Measurements from ENCODE around the gene COL24A1.
"Not testable (repeated sequence)": the region's sequence is repeated elsewhere in the genome, so short reads cannot be mapped to it uniquely, and the experiment has no call there.

Gene COL24A1

DNA sequence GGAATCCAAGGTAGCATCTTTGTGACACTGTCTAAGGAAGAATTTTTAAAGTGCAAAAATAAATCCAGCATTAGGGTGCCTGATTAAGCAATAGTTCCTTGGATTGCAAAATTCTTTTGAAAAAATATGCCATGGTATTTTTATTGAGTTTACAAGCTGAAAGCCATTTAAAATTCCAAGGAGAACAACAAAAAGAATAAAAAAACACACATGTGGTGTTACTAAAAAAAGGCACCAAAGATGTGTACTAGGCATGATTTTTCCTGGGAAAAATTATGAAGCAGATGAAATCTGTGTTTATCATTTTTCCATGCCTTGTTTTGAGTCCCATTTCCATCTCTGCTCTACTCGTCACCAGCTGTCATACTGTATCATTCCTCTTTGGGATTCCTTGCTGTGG, 291.4 kb downstream of the COL24A1 start:
- no peak overlapping the region for H2AK5ac ChIP-seq (ENCODE audit: low read depth, low read length)
- no peak overlapping the region for H3K27ac ChIP-seq (replicated peaks; ENCODE audit: low read length)
- WGBS, 2 donors (ENCODE audit: extremely low coverage in 2 of 2, insufficient read length in 2 of 2, insufficient replicate concordance in 1 of 2), result no CpG with 5 or more reads among the region's 1 CpG

DNA sequence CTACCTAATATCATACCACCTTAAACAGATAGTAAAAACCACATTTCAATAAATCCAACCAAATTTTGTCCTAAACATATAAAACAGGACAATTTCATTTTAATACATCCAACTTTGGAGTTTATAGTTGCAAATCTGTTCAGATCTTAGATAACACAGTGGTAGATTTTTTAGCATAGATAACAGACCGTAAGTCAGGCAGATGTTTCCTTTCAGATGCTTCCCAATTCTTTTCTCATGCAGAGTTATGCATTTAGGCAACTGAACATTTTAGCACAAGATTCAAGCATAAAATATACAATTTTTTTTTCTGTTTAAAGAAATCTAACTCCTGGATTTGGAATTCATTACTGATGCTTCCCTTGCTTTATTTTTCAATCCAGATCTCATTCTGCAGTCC, 291.8 kb downstream of the COL24A1 start:
- WGBS, 2 donors (ENCODE audit: extremely low coverage in 2 of 2, insufficient read length in 2 of 2, insufficient replicate concordance in 1 of 2), result no CpG with 5 or more reads among the region's 1 CpG
- Histone ChIP-seq H3K27me3 (ENCODE audit: control insufficient read depth in 3 of 3, insufficient read depth in 3 of 3, low read depth in 1 of 3, low read length in 3 of 3) (no peaks in the 10 kb centered on the region), H2AFZ (ENCODE audit: low read length) (no peak overlapping the region), H2BK120ac (ENCODE audit: low read depth, low read length) (no peak overlapping the region), H4K91ac (ENCODE audit: low read depth, low read length, poor library complexity) (no peak overlapping the region), H3K23ac (ENCODE audit: low read depth, low read length, poor library complexity) (no peak overlapping the region), H4K8ac (ENCODE audit: low read depth, low read length) (no peak overlapping the region), H3K4ac (ENCODE audit: low read length) (no peak overlapping the region), H3K4me2 (ENCODE audit: insufficient read depth, low read length, poor library complexity, severe bottlenecking) (no peak overlapping the region), H3K18ac (ENCODE audit: low read length) (no peak overlapping the region), H3K36me3 (replicated peaks in 1 of 2; ENCODE audit: control insufficient read depth in 2 of 2, insufficient read depth in 2 of 2, low read length in 2 of 2) (no peaks in the 10 kb centered on the region), H3K4me1 (ENCODE audit: control insufficient read depth in 2 of 2, insufficient read depth in 1 of 2, low read depth in 1 of 2, low read length in 2 of 2) (no peaks in the 10 kb centered on the region), H3K14ac (ENCODE audit: low read length) (no peak overlapping the region), H3K27ac (replicated peaks; ENCODE audit: low read length) (no peak overlapping the region), H2BK12ac (ENCODE audit: low read length) (no peak overlapping the region), H3K79me1 (ENCODE audit: low read depth, low read length) (no peaks in the 10 kb centered on the region), H2BK5ac (ENCODE audit: low read length) (no peak overlapping the region), H3K9ac (ENCODE audit: low read depth, low read length, poor library complexity) (no peak overlapping the region), H2AK5ac (ENCODE audit: low read depth, low read length) (no peak overlapping the region), H3K4me3 (ENCODE audit: low read length in 2 of 2) (no peak overlapping the region), H3K9me3 (replicated peaks in 1 of 2; ENCODE audit: control insufficient read depth in 2 of 2, insufficient read depth in 1 of 2, low read depth in 1 of 2, low read length in 2 of 2) (no peaks in the 10 kb centered on the region), H2BK15ac (ENCODE audit: low read length) (no peak overlapping the region)
- DNase-seq (ENCODE audit: low spot score), result no peak

More for the DNA sequence above, 291.4 kb downstream of the COL24A1 start:
- Histone ChIP-seq H2BK12ac (ENCODE audit: low read length) (no peak overlapping the region), H2BK5ac (ENCODE audit: low read length) (no peak overlapping the region), H3K36me3 (replicated peaks in 1 of 2; ENCODE audit: control insufficient read depth in 2 of 2, insufficient read depth in 2 of 2, low read length in 2 of 2) (no peaks in the 10 kb centered on the region), H3K4me1 (ENCODE audit: control insufficient read depth in 2 of 2, insufficient read depth in 1 of 2, low read depth in 1 of 2, low read length in 2 of 2) (no peaks in the 10 kb centered on the region), H3K14ac (ENCODE audit: low read length) (no peak overlapping the region), H3K4ac (ENCODE audit: low read length) (no peak overlapping the region), H3K27me3 (ENCODE audit: control insufficient read depth in 3 of 3, insufficient read depth in 3 of 3, low read depth in 1 of 3, low read length in 3 of 3) (no peaks in the 10 kb centered on the region), H3K9me3 (replicated peaks in 1 of 2; ENCODE audit: control insufficient read depth in 2 of 2, insufficient read depth in 1 of 2, low read depth in 1 of 2, low read length in 2 of 2) (no peaks in the 10 kb centered on the region), H3K18ac (ENCODE audit: low read length) (no peak overlapping the region), H3K23ac (ENCODE audit: low read depth, low read length, poor library complexity) (no peak overlapping the region), H4K8ac (ENCODE audit: low read depth, low read length) (no peak overlapping the region), H3K79me1 (ENCODE audit: low read depth, low read length) (no peaks in the 10 kb centered on the region), H2BK15ac (ENCODE audit: low read length) (no peak overlapping the region), H3K4me2 (ENCODE audit: insufficient read depth, low read length, poor library complexity, severe bottlenecking) (no peak overlapping the region), H4K91ac (ENCODE audit: low read depth, low read length, poor library complexity) (no peak overlapping the region), H2BK120ac (ENCODE audit: low read depth, low read length) (no peak overlapping the region), H2AFZ (ENCODE audit: low read length) (no peak overlapping the region), H3K9ac (ENCODE audit: low read depth, low read length, poor library complexity) (no peak overlapping the region), H3K4me3 (ENCODE audit: low read length in 2 of 2) (no peak overlapping the region)
- DNase-seq (ENCODE audit: low spot score), result no peak

DNA sequence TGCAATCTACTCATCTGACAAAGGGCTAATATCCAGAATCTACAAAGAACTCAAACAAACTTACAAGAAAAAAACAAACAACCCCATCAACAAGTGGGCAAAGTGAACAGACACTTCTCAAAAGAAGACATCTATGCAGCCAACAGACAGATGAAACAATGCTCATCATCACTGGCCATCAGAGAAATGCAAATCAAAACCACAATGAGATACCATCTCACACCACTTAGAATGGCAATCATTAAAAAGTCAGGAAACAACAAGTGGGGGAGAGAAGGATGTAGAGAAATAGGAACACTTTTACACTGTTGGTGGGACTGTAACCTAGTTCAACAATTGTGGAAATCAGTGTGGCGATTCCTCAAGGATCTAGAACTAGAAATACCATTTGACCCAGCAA, 292.9 kb downstream of the COL24A1 start:
- not testable (repeated sequence) for H2AFZ ChIP-seq (ENCODE audit: low read length); H3K9me3 ChIP-seq (replicated peaks in 1 of 2; ENCODE audit: control insufficient read depth in 2 of 2, insufficient read depth in 1 of 2, low read depth in 1 of 2, low read length in 2 of 2); H2BK15ac ChIP-seq (ENCODE audit: low read length); H3K27me3 ChIP-seq (ENCODE audit: control insufficient read depth in 3 of 3, insufficient read depth in 3 of 3, low read depth in 1 of 3, low read length in 3 of 3); H2BK5ac ChIP-seq (ENCODE audit: low read length); H3K9ac ChIP-seq (ENCODE audit: low read depth, low read length, poor library complexity); H4K91ac ChIP-seq (ENCODE audit: low read depth, low read length, poor library complexity); H3K36me3 ChIP-seq (replicated peaks in 1 of 2; ENCODE audit: control insufficient read depth in 2 of 2, insufficient read depth in 2 of 2, low read length in 2 of 2); H3K4me1 ChIP-seq (ENCODE audit: control insufficient read depth in 2 of 2, insufficient read depth in 1 of 2, low read depth in 1 of 2, low read length in 2 of 2); H2AK5ac ChIP-seq (ENCODE audit: low read depth, low read length); H3K4ac ChIP-seq (ENCODE audit: low read length); H3K4me2 ChIP-seq (ENCODE audit: insufficient read depth, low read length, poor library complexity, severe bottlenecking); H3K14ac ChIP-seq (ENCODE audit: low read length); H2BK12ac ChIP-seq (ENCODE audit: low read length); H3K18ac ChIP-seq (ENCODE audit: low read length); H3K79me1 ChIP-seq (ENCODE audit: low read depth, low read length); H3K23ac ChIP-seq (ENCODE audit: low read depth, low read length, poor library complexity); H4K8ac ChIP-seq (ENCODE audit: low read depth, low read length); H2BK120ac ChIP-seq (ENCODE audit: low read depth, low read length); H3K4me3 ChIP-seq (ENCODE audit: low read length in 2 of 2); H3K27ac ChIP-seq (replicated peaks; ENCODE audit: low read length); DNase-seq (ENCODE audit: low spot score)
- WGBS, 2 donors (ENCODE audit: extremely low coverage in 2 of 2, insufficient read length in 2 of 2, insufficient replicate concordance in 1 of 2), result no CpG with 5 or more reads among the region's 1 CpG

DNA sequence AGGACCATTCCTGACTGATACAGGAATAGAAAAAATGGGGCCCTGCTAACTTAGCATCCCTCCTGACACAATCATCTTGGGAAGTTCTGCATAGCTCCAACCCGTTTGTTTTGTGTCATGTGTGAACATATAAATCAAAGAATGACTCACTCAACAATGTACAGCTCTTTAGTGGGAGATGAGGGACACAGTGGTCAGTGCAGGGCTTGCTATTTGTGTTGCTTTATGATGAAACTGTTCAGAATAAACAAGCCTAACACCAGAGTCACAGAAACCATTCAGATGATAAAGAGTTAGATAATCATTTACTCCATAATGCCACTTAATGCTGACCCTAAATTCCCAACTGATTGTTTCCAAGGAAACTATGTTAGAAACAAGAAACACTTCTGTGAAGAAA, 294.1 kb downstream of the COL24A1 start:
- Histone ChIP-seq H3K27me3 (ENCODE audit: control insufficient read depth in 3 of 3, insufficient read depth in 3 of 3, low read depth in 1 of 3, low read length in 3 of 3) (no peaks in the 10 kb centered on the region), H4K8ac (ENCODE audit: low read depth, low read length) (no peak overlapping the region), H3K23ac (ENCODE audit: low read depth, low read length, poor library complexity) (no peak overlapping the region), H3K18ac (ENCODE audit: low read length) (no peak overlapping the region), H2BK15ac (ENCODE audit: low read length) (no peak overlapping the region), H3K4ac (ENCODE audit: low read length) (no peak overlapping the region), H3K14ac (ENCODE audit: low read length) (no peak overlapping the region), H3K9me3 (replicated peaks in 1 of 2; ENCODE audit: control insufficient read depth in 2 of 2, insufficient read depth in 1 of 2, low read depth in 1 of 2, low read length in 2 of 2) (no peaks in the 10 kb centered on the region), H3K36me3 (replicated peaks in 1 of 2; ENCODE audit: control insufficient read depth in 2 of 2, insufficient read depth in 2 of 2, low read length in 2 of 2) (no peaks in the 10 kb centered on the region), H3K27ac (replicated peaks; ENCODE audit: low read length) (no peak overlapping the region), H2AK5ac (ENCODE audit: low read depth, low read length) (no peak overlapping the region), H3K9ac (ENCODE audit: low read depth, low read length, poor library complexity) (no peak overlapping the region), H3K4me3 (ENCODE audit: low read length in 2 of 2) (no peak overlapping the region), H2BK12ac (ENCODE audit: low read length) (no peak overlapping the region), H3K4me2 (ENCODE audit: insufficient read depth, low read length, poor library complexity, severe bottlenecking) (no peak overlapping the region), H2BK5ac (ENCODE audit: low read length) (no peak overlapping the region), H2BK120ac (ENCODE audit: low read depth, low read length) (no peak overlapping the region), H2AFZ (ENCODE audit: low read length) (no peak overlapping the region), H3K79me1 (ENCODE audit: low read depth, low read length) (no peaks in the 10 kb centered on the region), H3K4me1 (ENCODE audit: control insufficient read depth in 2 of 2, insufficient read depth in 1 of 2, low read depth in 1 of 2, low read length in 2 of 2) (no peaks in the 10 kb centered on the region), H4K91ac (ENCODE audit: low read depth, low read length, poor library complexity) (no peak overlapping the region)
- no CpG with 5 or more reads among the region's 1 CpG for WGBS, 2 donors (ENCODE audit: extremely low coverage in 2 of 2, insufficient read length in 2 of 2, insufficient replicate concordance in 1 of 2)
- DNase-seq (ENCODE audit: low spot score), result no peak
